Ureter (tissue), 1 donor: ENCODE measurements around the gene VAMP1. TPM values are rescaled to one million over a fixed set of nuclear protein-coding genes. Genes with fewer than 3 reads are reported as not detected.
"Not testable (repeated sequence)": the region's sequence is repeated elsewhere in the genome, so short reads cannot be mapped to it uniquely, and the experiment has no call there.

Experiments
- DNase-seq: peaks from one replicate; pipeline ENCODE4 v3.0.0-alpha.2; 2020; ENCODE audit warnings: low spot score
- total RNA-seq: library from RNA; stranded (reverse); gene quantifications from one replicate; pipeline ENCODE4 v1.2.4, GENCODE V29; 2023
- donor health status: DM: yes; HTN: yes; CAD: no.

Gene VAMP1
- 16.0 TPM for total RNA-seq

DNA sequence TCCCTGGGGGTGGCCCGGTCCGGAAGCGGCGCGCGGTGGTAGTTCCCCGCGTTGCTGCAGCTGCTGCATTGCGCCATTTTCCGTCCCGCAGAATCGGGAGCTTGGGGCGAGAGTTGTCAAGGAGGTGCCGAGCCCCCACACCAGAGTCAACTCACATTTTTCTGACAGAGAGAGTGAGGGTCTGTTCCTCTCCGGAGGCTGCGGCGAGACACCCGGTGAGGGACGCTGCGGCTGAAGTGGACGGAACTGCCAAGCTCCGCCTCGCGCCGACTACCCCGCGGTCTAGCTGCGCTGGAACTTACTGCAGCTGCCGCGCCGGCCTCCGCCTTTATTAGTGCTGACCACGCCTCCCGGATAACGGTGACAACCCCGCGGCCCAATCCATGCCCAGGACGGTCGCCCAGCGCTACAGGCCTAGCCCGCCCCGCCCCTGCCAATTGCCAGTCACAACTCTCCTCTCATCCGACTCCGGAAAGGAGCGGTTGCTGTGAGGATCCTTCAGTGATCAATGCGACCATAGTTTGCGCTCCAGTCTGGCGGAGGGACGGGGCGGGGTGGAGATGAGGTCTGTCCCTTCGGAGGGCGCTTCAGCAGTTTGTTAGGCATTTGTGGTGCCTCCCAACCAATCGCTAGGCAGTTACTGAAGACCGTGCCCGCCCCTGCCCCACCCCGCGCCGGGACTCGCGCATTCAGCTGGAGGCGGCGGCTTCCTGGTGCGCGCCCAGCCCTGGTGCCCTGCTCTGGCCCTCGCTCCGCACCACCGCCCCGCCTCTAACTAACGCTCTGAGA lies at the start of gene VAMP1:
VAMP1 (minus strand) TSS at position 303 of the 789 bp plus-strand sequence; CDS start at position 157, 146 bp downstream.
- peak; percentile 97 for DNase-seq

- no peak for DNase-seq
These were observed 49.7 kb upstream of the VAMP1 start for GRCh38 chr12:6520186-6520585.

DNA sequence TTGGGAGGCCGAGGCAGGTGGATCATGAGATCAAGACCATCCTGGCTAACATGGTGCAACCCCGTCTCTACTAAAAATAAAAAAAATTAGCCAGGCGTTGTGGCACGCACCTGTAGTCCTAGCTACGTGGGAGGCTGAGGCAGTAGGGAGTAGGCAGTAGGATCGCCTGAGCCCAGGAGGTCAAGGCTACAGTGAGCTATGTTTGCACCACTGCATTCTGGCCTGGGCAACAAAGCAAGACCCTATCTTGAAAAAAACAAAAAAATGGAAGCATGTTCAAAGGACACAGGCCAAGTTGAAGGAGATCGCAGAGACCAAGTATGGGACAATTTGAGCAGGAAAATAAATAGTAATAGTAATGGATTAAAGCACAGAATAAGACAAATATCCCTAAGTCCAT lies 37.6 kb upstream of the VAMP1 start:
- DNase-seq: no peak

GRCh38 chr12:6507102-6507998 lies 36.9 kb upstream of the VAMP1 start:
- DNase-seq: no peak

GRCh38 chr12:6500466-6500865 lies 30.0 kb upstream of the VAMP1 start:
- no peak for DNase-seq

GRCh38 chr12:6497291-6497690 lies 26.8 kb upstream of the VAMP1 start:
- DNase-seq: not testable (repeated sequence)

DNA sequence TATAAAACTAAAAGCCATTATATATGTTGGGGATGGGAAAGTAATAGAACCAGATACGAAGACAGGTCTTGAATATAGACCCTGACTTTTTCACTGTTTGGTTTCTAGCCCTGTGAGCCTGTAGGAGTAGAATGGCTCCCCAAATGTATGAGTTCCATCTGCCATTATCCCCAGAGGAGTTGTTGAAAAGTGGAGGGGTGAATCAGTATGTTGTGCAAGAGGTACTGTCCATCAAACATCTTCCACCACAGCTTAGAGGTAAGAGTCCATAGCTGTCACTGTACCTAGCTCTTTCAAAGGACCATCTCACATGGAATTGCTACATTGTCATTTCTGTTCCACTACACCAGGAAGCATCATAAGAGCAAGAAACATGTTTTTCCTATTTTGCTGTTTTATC lies 24.5 kb upstream of the VAMP1 start:
- DNase-seq: no peak

- no peak for DNase-seq
These were observed 23.8 kb upstream of the VAMP1 start for GRCh38 chr12:6494258-6494743.

- DNase-seq: peak; percentile 97
These were observed 23.2 kb upstream of the VAMP1 start, which contains the start of gene NCAPD2 for GRCh38 chr12:6493497-6494257. Gene NCAPD2 (plus strand): TSS chr12:6494102. CDS start chr12:6495099, 997 bp downstream.

- peak; percentile 97 for DNase-seq
These were observed 22.5 kb upstream of the VAMP1 start, which contains the start of gene MRPL51 for GRCh38 chr12:6492838-6493496. Gene MRPL51 (minus strand): TSS chr12:6493262. CDS start chr12:6493136, 126 bp downstream.

GRCh38 chr12:6490673-6491072 lies 20.2 kb upstream of the VAMP1 start:
- DNase-seq: not testable (repeated sequence)

DNA sequence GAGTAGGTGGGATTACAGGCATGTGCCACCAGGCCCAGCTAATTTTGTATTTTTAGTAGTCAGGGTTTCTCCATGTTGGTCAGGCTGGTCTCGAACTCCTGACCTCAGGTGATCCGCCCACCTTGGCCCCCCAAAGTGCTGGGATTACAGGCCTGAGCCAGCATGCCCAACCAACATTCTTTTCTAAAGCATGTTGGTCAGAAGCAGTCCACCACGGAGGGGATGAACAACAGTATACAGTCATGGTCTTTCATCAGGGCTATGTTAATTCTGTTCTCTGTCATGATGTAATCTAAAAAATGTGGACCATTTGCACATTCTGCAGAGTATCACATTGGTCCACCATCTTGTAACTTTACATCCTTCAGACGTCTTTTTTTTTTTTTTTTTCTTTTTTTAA lies 19.0 kb upstream of the VAMP1 start:
- DNase-seq: no peak

DNA sequence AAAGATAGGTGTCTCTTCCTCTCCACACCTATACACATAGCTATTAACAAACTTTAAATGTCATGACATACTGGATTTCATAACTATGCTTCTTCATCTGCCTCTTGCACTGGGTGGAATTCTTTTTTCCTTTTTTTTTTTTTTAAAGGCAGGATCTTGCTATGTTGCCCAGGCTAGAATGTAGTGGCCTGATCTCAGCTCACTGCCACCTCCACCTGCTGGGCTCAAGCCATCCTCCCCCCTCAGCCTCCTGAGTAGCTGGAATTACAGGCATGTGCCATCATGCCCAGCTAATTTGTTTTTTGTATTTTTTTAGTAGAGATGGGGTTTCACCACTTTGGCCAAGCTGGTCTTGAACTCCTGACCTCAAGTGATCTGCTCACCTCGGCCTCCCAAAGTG lies 17.8 kb upstream of the VAMP1 start:
- no peak for DNase-seq

DNA sequence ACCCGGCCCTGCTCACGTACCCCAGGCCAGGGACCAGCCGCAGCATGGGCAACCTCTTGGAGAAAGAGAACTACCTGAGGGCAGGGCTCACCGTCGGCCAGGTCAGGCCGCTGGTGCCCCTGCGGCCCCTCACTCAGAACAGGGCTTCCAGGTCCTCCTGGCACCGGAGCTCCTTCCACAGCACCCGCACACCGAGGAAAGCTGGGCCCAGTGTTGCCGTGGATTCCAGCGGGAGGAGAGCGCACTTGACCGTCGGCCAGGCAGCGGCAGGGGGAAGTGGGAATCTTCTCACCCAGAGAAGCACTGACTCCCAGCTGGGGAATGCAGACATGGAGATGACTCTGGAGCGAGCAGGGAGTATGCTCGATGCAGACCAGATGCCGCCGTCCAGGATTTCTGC lies 7.9 kb upstream of the VAMP1 start:
- no peak for DNase-seq

DNA sequence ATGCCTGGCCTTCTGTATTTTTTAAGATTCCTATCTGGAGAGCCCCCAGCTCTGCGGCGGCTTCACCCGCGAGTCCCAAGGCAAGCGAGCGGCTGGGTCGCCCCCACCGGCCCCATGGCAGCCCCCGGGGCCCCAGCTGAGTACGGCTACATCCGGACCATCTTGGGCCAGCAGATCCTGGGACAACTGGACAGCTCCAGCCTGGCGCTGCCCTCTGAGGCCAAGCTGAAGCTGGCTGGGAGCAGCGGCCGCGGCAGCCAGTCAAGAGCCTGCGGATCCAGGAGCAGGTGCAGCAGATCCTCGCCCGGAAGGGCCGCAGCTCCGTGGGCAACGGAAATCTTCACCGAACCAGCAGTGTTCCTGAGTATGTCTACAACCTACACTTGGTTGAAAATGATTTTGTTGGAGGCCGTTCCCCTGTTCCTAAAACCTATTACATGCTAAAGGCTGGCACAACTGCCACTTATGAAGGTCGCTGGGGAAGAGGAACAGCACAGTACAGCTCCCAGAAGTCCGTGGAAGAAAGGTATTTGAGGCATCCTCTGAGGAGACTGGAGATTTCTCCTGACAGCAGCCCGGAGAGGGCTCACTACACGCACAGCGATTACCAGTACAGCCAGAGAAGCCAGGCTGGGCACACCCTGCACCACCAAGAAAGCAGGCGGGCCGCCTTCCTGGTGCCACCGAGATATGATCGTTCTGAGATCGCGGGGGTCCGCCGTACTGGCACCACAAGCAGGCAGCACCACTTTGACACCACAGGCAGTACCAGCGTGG lies 7.3 kb upstream of the VAMP1 start:
- not testable (repeated sequence) for DNase-seq

GRCh38 chr12:6476489-6476888 lies 6.0 kb upstream of the VAMP1 start:
- no peak for DNase-seq

DNA sequence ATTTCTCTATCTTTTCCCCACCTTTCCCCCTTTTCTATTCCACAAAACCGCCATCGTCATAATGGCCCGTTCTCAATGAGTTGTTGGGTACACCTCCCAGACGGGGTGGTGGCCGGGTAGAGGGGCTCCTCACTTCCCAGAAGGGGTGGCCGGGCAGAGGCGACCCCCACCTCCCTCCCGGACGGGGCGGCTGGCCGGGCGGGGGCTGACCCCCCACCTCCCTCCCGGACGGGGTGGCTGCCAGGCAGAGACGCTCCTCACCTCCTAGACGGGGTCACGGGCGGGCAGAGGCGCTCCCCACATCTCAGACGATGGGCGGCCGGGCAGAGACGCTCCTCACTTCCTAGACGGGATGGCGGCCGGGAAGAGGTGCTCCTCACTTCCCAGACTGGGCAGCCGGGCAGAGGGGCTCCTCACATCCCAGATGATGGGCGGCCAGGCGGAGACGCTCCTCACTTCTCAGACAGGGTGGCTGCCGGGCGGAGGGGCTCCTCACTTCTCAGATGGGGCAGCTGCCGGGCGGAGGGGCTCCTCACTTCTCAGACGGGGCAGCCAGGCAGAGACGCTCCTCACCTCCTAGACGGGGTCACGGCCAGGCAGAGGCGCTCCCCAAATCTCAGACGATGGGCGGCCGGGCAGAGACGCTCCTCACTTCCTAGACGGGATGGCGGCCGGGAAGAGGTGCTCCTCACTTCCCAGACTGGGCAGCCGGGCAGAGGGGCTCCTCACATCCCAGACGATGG lies 4.9 kb upstream of the VAMP1 start:
- DNase-seq: not testable (repeated sequence)

DNA sequence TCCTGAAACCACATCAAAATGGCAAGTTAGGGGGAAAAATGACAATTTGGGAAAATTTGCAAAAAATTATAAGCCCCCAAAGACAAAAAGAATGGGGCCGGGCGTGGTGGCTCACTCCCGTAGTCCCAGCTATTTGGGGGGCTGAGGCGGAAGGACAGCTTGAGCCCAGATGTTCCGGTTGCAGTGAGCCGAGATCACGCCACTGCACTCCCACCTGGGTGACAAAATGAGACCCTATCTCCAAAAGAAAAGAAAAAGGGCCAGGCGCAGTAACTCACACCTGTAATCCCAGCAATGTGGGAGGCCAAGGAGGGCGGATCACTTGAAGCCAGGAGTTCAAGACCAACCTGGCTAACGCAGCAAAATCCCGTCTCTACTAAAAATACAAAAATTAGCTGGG lies 2.0 kb upstream of the VAMP1 start:
- DNase-seq: no peak

GRCh38 chr12:6471989-6472360 lies 1.5 kb upstream of the VAMP1 start:
- no peak for DNase-seq
